Esophagus muscularis mucosa (tissue), 4 donors: ENCODE results near the gene KCNJ5. TPM values are rescaled to one million over a fixed set of nuclear protein-coding genes. Genes with fewer than 3 reads are reported as not detected.

Experiments used
- DNase-seq: peaks from one replicate; pipeline ENCODE4 v3.0.0-alpha.2; 2017; ENCODE audit errors: extremely low spot score
- H3K27ac ChIP-seq, 4 donors: fragments of 200-600 bp; sonication (generic); replicated peaks in 1 of 4; 1 replicate in 3 of 4; 2 replicates in 1 of 4; pipeline ENCODE4 v1.5.1; 2016 to 2019; ENCODE audit warnings: mild to moderate bottlenecking in 1 of 4
- H3K27me3 ChIP-seq, 4 donors: fragments of 200-600 bp; sonication (generic); one replicate each; pipeline versions ENCODE4 v1.5.1 to v1.6.0; 2016 to 2019
- H3K36me3 ChIP-seq, 4 donors: fragments of 200-600 bp; sonication (generic); one replicate each; pipeline ENCODE4 v1.5.1; 2016 to 2019
- H3K4me1 ChIP-seq, 4 donors: fragments of 200-600 bp; sonication (generic); one replicate each; pipeline ENCODE4 v1.5.1; 2016 to 2019
- H3K4me3 ChIP-seq, 4 donors: fragments of 200-600 bp; sonication (generic); 1 replicate in 2 of 4; 2 replicates in 2 of 4; pipeline ENCODE4 v1.5.1; 2016 to 2019; ENCODE audit warnings: mild to moderate bottlenecking in 4 of 4, moderate library complexity in 1 of 4
- H3K9me3 ChIP-seq, 4 donors: fragments of 200-600 bp; sonication (generic); 1 replicate in 3 of 4; 2 replicates in 1 of 4; pipeline ENCODE4 v1.5.1; 2016 to 2019
- EP300 ChIP-seq: sonication (generic); formaldehyde crosslinking; IDR thresholded peaks from one replicate; pipeline ENCODE4 v1.6.1; 2017; ENCODE audit warnings: antibody characterized with exemption
- POLR2A ChIP-seq: fragments of 450-650 bp; IDR thresholded peaks from one replicate; pipeline ENCODE4 v1.6.1; 2017; ENCODE audit warnings: antibody characterized with exemption, moderate library complexity, mild to moderate bottlenecking, low read depth
- POLR2AphosphoS5 ChIP-seq, 2 donors: sonication (generic); formaldehyde crosslinking; IDR thresholded peaks; one replicate each; pipeline ENCODE4 v1.6.1; 2017; ENCODE audit warnings: antibody characterized with exemption in 2 of 2
- WGBS: methylation state at CpG from one replicate; pipeline ENCODE4 v1.1.5; 2018; 5-methylcytosine and 5-hydroxymethylcytosine counted together
- intact Hi-C: fragments of 100-400 bp; cut with DNase I; formaldehyde crosslinking; loops from one replicate; pipeline ENCODE4 v1.15.1; 2023
- total RNA-seq, 4 donors: library from RNA; depleted of rRNA; stranded (reverse); fragments of >200 nt; gene quantifications; one replicate each; pipeline versions ENCODE4 v1.1.0 to v1.2.1, GENCODE V29; 2016
- TF ChIP-seq, protein P1 (sequence below), 3 experiments: fragments of 200-600 bp in 2 of 3; fragments of 450-650 bp in 1 of 3; sonication (generic) in 2 of 3; IDR thresholded peaks; one replicate each; pipeline ENCODE4 v1.5.1; 2017 to 2019; ENCODE audit warnings: antibody characterized with exemption in 3 of 3, mild to moderate bottlenecking in 2 of 3, moderate library complexity in 1 of 3

Gene KCNJ5
- total RNA-seq, 4 donors from 2014 or later: 0.80 to 3.8 (median 1.00) TPM

DNA sequence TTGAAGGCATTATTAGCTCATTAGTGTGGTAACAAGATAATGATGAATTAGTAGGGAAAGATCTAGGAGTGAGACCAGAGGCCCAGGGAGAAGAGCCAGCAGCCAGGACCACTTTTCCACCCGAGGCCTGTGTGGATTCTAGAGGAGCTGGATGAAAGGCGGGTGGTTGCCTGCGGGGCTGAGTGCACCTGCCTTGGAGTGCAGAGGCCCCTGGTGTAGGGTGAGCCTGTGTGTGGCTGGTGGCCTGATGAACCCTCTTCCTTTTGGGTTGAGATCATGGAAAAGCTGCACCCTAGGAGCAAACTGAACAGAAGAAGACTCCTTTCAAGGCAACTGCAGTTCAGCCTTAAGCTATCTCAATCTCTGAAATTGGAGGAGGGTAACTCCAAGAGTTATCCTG lies 57.4 kb downstream of the KCNJ5 start:
- no peaks in the 10 kb centered on the region for H3K9me3 ChIP-seq
- no peak for DNase-seq
- peaks cover 0 to 20% (median 0%) of the 10 kb centered on the region in 4 donors for H3K27me3 ChIP-seq
- TF ChIP-seq EP300 (no peak), POLR2AphosphoS5 (IDR thresholded peaks at IDR 0.05) (no peak), POLR2A (no peak)
- TF ChIP-seq, protein P1, sequence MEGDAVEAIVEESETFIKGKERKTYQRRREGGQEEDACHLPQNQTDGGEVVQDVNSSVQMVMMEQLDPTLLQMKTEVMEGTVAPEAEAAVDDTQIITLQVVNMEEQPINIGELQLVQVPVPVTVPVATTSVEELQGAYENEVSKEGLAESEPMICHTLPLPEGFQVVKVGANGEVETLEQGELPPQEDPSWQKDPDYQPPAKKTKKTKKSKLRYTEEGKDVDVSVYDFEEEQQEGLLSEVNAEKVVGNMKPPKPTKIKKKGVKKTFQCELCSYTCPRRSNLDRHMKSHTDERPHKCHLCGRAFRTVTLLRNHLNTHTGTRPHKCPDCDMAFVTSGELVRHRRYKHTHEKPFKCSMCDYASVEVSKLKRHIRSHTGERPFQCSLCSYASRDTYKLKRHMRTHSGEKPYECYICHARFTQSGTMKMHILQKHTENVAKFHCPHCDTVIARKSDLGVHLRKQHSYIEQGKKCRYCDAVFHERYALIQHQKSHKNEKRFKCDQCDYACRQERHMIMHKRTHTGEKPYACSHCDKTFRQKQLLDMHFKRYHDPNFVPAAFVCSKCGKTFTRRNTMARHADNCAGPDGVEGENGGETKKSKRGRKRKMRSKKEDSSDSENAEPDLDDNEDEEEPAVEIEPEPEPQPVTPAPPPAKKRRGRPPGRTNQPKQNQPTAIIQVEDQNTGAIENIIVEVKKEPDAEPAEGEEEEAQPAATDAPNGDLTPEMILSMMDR (IDR thresholded peaks at IDR 0.05): no peak
- no peak overlapping the region for H3K27ac ChIP-seq
- WGBS: 60% methylated on average over 3 of the region's 3 CpGs
- H3K36me3 ChIP-seq: no peaks in the 10 kb centered on the region
- intact Hi-C loops: no loop called here
- no peaks in the 10 kb centered on the region for H3K4me1 ChIP-seq
- no peak overlapping the region for H3K4me3 ChIP-seq

DNA sequence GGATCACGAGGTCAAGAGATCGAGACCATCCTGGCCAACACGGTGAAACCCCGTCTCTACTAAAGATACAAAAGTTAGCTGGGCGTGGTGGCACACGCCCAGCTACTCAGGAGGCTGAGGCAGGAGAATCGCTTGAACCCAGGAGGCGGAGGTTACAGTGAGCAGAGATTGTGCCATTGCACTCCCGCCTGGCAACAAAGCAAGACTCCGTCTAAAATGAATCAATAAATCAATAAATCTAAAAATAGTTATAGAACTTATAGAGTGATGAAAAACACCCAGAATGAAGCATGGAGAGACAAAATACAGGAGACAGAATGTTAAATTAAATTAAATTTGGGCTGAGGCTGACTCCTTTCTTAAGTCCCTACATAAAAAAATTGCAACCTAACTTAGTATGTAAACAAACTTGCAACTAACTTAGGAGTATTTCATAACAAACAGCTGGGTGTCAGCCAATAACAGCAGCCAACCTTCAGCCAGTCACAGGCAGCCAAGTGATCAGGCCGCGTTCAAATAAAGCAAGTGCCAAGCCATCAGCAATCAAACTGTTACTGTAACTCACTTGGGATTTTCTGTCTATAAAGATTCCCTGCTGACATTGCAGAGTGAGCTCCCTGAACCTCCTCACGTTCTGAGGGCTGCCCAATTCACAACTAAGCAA lies 58.8 kb downstream of the KCNJ5 start:
- no peak overlapping the region for H3K4me3 ChIP-seq
- WGBS: 80% methylated on average over 13 of the region's 13 CpGs
- no peak for DNase-seq
- H3K4me1 ChIP-seq: no peaks in the 10 kb centered on the region
- H3K36me3 ChIP-seq: no peaks in the 10 kb centered on the region
- peaks cover 0 to 25% (median 0%) of the 10 kb centered on the region in 4 donors for H3K27me3 ChIP-seq
- intact Hi-C loops: no loop called here
- TF ChIP-seq POLR2A (no peak), EP300 (no peak), POLR2AphosphoS5 (IDR thresholded peaks at IDR 0.05) (no peak)
- TF ChIP-seq, protein P1 (IDR thresholded peaks at IDR 0.05): no peak
- no peaks in the 10 kb centered on the region for H3K9me3 ChIP-seq
- no peak overlapping the region for H3K27ac ChIP-seq

DNA sequence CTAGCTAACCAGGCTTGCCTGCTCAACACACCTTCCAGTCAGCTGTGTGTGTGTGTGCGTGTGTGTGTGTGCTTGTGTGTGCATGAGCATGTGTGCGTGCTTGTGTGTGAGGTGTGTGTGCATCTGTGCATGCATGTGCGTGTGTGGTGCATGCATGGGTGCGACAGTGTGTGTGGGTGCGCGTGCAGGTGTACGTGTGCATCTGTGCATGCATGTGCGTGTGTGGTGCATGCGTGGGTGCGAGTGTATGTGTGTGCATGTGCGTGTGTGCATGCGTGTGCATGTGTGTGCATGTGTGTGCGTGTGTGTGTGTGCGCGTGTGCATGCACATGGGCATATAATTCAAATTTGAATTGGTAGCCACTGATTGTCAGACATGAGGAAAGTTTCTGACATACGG lies 62.0 kb downstream of the KCNJ5 start:
- intact Hi-C loops: no loop called here
- no peak overlapping the region for H3K4me3 ChIP-seq
- H3K36me3 ChIP-seq: no peaks in the 10 kb centered on the region
- no peaks in the 10 kb centered on the region for H3K9me3 ChIP-seq
- no peak for DNase-seq
- TF ChIP-seq POLR2A (no peak), POLR2AphosphoS5 (IDR thresholded peaks at IDR 0.05) (no peak), EP300 (no peak)
- TF ChIP-seq, protein P1 (IDR thresholded peaks at IDR 0.05): no peak
- H3K27ac ChIP-seq: no peak overlapping the region
- WGBS: 96% methylated on average over 15 of the region's 16 CpGs
- H3K27me3 ChIP-seq: peaks cover 0 to 24% (median 0%) of the 10 kb centered on the region in 4 donors
- H3K4me1 ChIP-seq: no peaks in the 10 kb centered on the region

DNA sequence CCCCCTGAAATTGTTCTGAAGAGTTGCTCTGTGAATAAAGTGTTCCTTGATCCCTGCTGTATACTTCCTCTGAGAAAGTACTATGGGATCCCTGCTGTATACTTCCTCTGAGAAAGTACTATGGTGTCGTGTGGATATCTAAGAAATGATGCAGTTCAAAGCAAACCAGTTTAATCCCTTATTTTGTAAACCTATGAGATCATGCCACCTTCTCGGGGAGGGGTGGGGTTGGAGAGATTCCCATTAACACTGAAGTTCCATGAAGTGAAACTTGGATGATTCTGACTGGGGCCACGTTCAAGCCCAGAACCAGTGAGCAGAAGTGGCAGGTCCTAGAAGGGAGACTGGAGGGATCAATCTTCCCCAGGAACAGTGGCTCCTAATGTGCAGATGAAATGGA lies 64.5 kb downstream of the KCNJ5 start:
- WGBS: 45% methylated on average over 3 of the region's 3 CpGs
- TF ChIP-seq POLR2A (no peak), POLR2AphosphoS5 (IDR thresholded peaks at IDR 0.05) (no peak), EP300 (no peak)
- TF ChIP-seq, protein P1 (IDR thresholded peaks at IDR 0.05): no peak

More for the DNA sequence above, 64.5 kb downstream of the KCNJ5 start:
- no peaks in the 10 kb centered on the region for H3K36me3 ChIP-seq
- peaks cover 0 to 11% (median 0%) of the 10 kb centered on the region in 4 donors for H3K27me3 ChIP-seq
- no peaks in the 10 kb centered on the region for H3K4me1 ChIP-seq
- no peak overlapping the region for H3K4me3 ChIP-seq
- no peak for DNase-seq
- no peak overlapping the region for H3K27ac ChIP-seq
- no peaks in the 10 kb centered on the region for H3K9me3 ChIP-seq
- intact Hi-C loops: loop anchor here (2.0 kb wide), 1 partner anchor 71 kb away; no protein-coding TSS in a partner anchor
